ENCODE data around the gene PRDX2.

DNA sequence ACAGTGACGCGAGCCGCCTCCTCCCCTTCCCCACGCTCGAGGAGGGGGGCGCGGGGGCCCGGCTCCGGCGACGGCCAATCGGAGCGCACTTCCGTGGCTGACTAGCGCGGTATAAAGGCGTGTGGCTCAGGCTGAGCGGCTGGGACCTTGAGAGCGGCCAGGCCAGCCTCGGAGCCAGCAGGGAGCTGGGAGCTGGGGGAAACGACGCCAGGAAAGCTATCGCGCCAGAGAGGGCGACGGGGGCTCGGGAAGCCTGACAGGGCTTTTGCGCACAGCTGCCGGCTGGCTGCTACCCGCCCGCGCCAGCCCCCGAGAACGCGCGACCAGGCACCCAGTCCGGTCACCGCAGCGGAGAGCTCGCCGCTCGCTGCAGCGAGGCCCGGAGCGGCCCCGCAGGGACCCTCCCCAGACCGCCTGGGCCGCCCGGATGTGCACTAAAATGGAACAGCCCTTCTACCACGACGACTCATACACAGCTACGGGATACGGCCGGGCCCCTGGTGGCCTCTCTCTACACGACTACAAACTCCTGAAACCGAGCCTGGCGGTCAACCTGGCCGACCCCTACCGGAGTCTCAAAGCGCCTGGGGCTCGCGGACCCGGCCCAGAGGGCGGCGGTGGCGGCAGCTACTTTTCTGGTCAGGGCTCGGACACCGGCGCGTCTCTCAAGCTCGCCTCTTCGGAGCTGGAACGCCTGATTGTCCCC lies 10.1 kb downstream of the PRDX2 start, which contains the start of gene JUNB:
- TF ChIP-seq, protein P1, sequence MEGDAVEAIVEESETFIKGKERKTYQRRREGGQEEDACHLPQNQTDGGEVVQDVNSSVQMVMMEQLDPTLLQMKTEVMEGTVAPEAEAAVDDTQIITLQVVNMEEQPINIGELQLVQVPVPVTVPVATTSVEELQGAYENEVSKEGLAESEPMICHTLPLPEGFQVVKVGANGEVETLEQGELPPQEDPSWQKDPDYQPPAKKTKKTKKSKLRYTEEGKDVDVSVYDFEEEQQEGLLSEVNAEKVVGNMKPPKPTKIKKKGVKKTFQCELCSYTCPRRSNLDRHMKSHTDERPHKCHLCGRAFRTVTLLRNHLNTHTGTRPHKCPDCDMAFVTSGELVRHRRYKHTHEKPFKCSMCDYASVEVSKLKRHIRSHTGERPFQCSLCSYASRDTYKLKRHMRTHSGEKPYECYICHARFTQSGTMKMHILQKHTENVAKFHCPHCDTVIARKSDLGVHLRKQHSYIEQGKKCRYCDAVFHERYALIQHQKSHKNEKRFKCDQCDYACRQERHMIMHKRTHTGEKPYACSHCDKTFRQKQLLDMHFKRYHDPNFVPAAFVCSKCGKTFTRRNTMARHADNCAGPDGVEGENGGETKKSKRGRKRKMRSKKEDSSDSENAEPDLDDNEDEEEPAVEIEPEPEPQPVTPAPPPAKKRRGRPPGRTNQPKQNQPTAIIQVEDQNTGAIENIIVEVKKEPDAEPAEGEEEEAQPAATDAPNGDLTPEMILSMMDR (IDR thresholded peaks at IDR 0.05), result no peak
- no peak for TF ChIP-seq ZFX (IDR thresholded peaks at IDR 0.05; ENCODE audit: borderline replicate concordance)
